GM19351 (cell line): Measurements from ENCODE around the gene P3H2.

Experiments used
- ATAC-seq: cut with Tn5 transposase; IDR thresholded peaks from one replicate; pipeline ENCODE4 v1.9.1; 2021; ENCODE audit warnings: mild to moderate bottlenecking, moderate library complexity; ENCODE audit not compliant: unreplicated experiment

P3H2 gene

DNA sequence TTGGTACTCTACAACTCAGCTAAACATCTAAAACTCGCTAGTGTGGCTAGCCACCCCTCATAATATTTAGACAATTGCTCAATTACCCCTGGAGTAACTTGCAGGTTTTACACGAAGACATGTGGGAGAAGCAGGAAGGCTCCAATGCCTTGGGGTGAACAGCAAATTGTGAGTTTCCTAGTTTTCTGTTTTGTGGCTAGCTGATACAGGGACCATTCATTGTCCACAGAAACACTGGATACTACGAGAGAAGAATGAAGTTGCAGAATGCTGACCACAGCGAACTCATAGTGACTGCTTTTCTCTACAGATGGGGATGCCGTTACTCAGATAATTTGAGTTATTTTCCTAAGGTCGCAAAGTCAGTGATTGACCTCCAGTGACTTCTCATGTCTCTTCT, 212.9 kb downstream of the P3H2 start:
- ATAC-seq, result no peak
